ENCODE data around the gene ADAMTS6.
"Not testable (repeated sequence)": the region's sequence is repeated elsewhere in the genome, so short reads cannot be mapped to it uniquely, and the experiment has no call there.

The ADAMTS6 gene

GRCh38 chr5:65329266-65329665 lies 152.5 kb downstream of the ADAMTS6 start:
- no peak for DNase-seq
- Histone ChIP-seq H3K27me3 (replicated peaks in 2 of 5; ENCODE audit: control insufficient read depth in 4 of 5, insufficient read depth in 5 of 5, low read length in 4 of 5) (no peaks in the 10 kb centered on the region), H3K9me3 (ENCODE audit: control extremely low read depth in 1 of 5, control insufficient read depth in 4 of 5, insufficient read depth in 2 of 5, low read depth in 1 of 5, low read length in 4 of 5) (no peaks in the 10 kb centered on the region), H3K36me3 (ENCODE audit: control insufficient read depth in 4 of 4, insufficient read depth in 4 of 4, low read length in 3 of 4) (no peaks in the 10 kb centered on the region), H3K4me3 (ENCODE audit: control insufficient read depth in 1 of 7, extremely low read depth in 1 of 7, insufficient read depth in 4 of 7, low read depth in 2 of 7, low read length in 6 of 7) (no peak overlapping the region), H3K27ac (ENCODE audit: insufficient read depth in 1 of 2, low read depth in 1 of 2, low read length in 2 of 2, poor library complexity in 1 of 2, severe bottlenecking in 2 of 2) (no peak overlapping the region), H3K4me1 (ENCODE audit: control extremely low read depth in 1 of 4, control insufficient read depth in 4 of 4, insufficient read depth in 4 of 4, low read length in 3 of 4) (no peaks in the 10 kb centered on the region)
- no CpG with 5 or more reads among the region's 2 CpGs for WGBS (ENCODE audit: insufficient coverage)
- ChIA-PET CTCF (no interaction called here), POLR2A (no interaction called here)

GRCh38 chr5:65327582-65327981 lies 154.1 kb downstream of the ADAMTS6 start:
- H3K36me3 ChIP-seq (ENCODE audit: control insufficient read depth in 4 of 4, insufficient read depth in 4 of 4, low read length in 3 of 4), result no peaks in the 10 kb centered on the region
- H3K4me3 ChIP-seq (ENCODE audit: control insufficient read depth in 1 of 7, extremely low read depth in 1 of 7, insufficient read depth in 4 of 7, low read depth in 2 of 7, low read length in 6 of 7), result no peak overlapping the region
- no peak overlapping the region for H3K27ac ChIP-seq (ENCODE audit: insufficient read depth in 1 of 2, low read depth in 1 of 2, low read length in 2 of 2, poor library complexity in 1 of 2, severe bottlenecking in 2 of 2)
- H3K9me3 ChIP-seq (ENCODE audit: control extremely low read depth in 1 of 5, control insufficient read depth in 4 of 5, insufficient read depth in 2 of 5, low read depth in 1 of 5, low read length in 4 of 5), result no peaks in the 10 kb centered on the region
- H3K27me3 ChIP-seq (replicated peaks in 2 of 5; ENCODE audit: control insufficient read depth in 4 of 5, insufficient read depth in 5 of 5, low read length in 4 of 5), result no peaks in the 10 kb centered on the region
- H3K4me1 ChIP-seq (ENCODE audit: control extremely low read depth in 1 of 4, control insufficient read depth in 4 of 4, insufficient read depth in 4 of 4, low read length in 3 of 4), result no peaks in the 10 kb centered on the region
- WGBS (ENCODE audit: insufficient coverage), result no CpG with 5 or more reads among the region's 1 CpG
- CTCF ChIA-PET, result no interaction called here
- no peak for DNase-seq
- POLR2A ChIA-PET, result no interaction called here

GRCh38 chr5:65326922-65327321 lies 154.8 kb downstream of the ADAMTS6 start:
- Histone ChIP-seq H3K4me1 (ENCODE audit: control extremely low read depth in 1 of 4, control insufficient read depth in 4 of 4, insufficient read depth in 4 of 4, low read length in 3 of 4) (no peaks in the 10 kb centered on the region), H3K9me3 (ENCODE audit: control extremely low read depth in 1 of 5, control insufficient read depth in 4 of 5, insufficient read depth in 2 of 5, low read depth in 1 of 5, low read length in 4 of 5) (no peaks in the 10 kb centered on the region), H3K4me3 (ENCODE audit: control insufficient read depth in 1 of 7, extremely low read depth in 1 of 7, insufficient read depth in 4 of 7, low read depth in 2 of 7, low read length in 6 of 7) (no peak overlapping the region), H3K27me3 (replicated peaks in 2 of 5; ENCODE audit: control insufficient read depth in 4 of 5, insufficient read depth in 5 of 5, low read length in 4 of 5) (no peaks in the 10 kb centered on the region), H3K27ac (ENCODE audit: insufficient read depth in 1 of 2, low read depth in 1 of 2, low read length in 2 of 2, poor library complexity in 1 of 2, severe bottlenecking in 2 of 2) (no peak overlapping the region), H3K36me3 (ENCODE audit: control insufficient read depth in 4 of 4, insufficient read depth in 4 of 4, low read length in 3 of 4) (no peaks in the 10 kb centered on the region)
- POLR2A ChIA-PET, result no interaction called here
- CTCF ChIA-PET, result no interaction called here
- no peak for DNase-seq
- WGBS (ENCODE audit: insufficient coverage), result no CpG with 5 or more reads among the region's 1 CpG

GRCh38 chr5:65324226-65324625 lies 157.5 kb downstream of the ADAMTS6 start:
- H3K4me1 ChIP-seq (ENCODE audit: control extremely low read depth in 1 of 4, control insufficient read depth in 4 of 4, insufficient read depth in 4 of 4, low read length in 3 of 4), result no peaks in the 10 kb centered on the region
- no peak for DNase-seq
- no peaks in the 10 kb centered on the region for H3K27me3 ChIP-seq (replicated peaks in 2 of 5; ENCODE audit: control insufficient read depth in 4 of 5, insufficient read depth in 5 of 5, low read length in 4 of 5)
- H3K4me3 ChIP-seq (ENCODE audit: control insufficient read depth in 1 of 7, extremely low read depth in 1 of 7, insufficient read depth in 4 of 7, low read depth in 2 of 7, low read length in 6 of 7), result no peak overlapping the region
- ChIA-PET CTCF (no interaction called here), POLR2A (no interaction called here)
- no peak overlapping the region for H3K27ac ChIP-seq (ENCODE audit: insufficient read depth in 1 of 2, low read depth in 1 of 2, low read length in 2 of 2, poor library complexity in 1 of 2, severe bottlenecking in 2 of 2)
- no peaks in the 10 kb centered on the region for H3K9me3 ChIP-seq (ENCODE audit: control extremely low read depth in 1 of 5, control insufficient read depth in 4 of 5, insufficient read depth in 2 of 5, low read depth in 1 of 5, low read length in 4 of 5)
- no CpG with 5 or more reads among the region's 1 CpG for WGBS (ENCODE audit: insufficient coverage)
- H3K36me3 ChIP-seq (ENCODE audit: control insufficient read depth in 4 of 4, insufficient read depth in 4 of 4, low read length in 3 of 4), result no peaks in the 10 kb centered on the region

- H3K4me3 ChIP-seq (ENCODE audit: control insufficient read depth in 1 of 7, extremely low read depth in 1 of 7, insufficient read depth in 4 of 7, low read depth in 2 of 7, low read length in 6 of 7); H3K9me3 ChIP-seq (ENCODE audit: control extremely low read depth in 1 of 5, control insufficient read depth in 4 of 5, insufficient read depth in 2 of 5, low read depth in 1 of 5, low read length in 4 of 5); H3K27ac ChIP-seq (ENCODE audit: insufficient read depth in 1 of 2, low read depth in 1 of 2, low read length in 2 of 2, poor library complexity in 1 of 2, severe bottlenecking in 2 of 2); CTCF ChIA-PET; H3K4me1 ChIP-seq (ENCODE audit: control extremely low read depth in 1 of 4, control insufficient read depth in 4 of 4, insufficient read depth in 4 of 4, low read length in 3 of 4); H3K36me3 ChIP-seq (ENCODE audit: control insufficient read depth in 4 of 4, insufficient read depth in 4 of 4, low read length in 3 of 4); H3K27me3 ChIP-seq (replicated peaks in 2 of 5; ENCODE audit: control insufficient read depth in 4 of 5, insufficient read depth in 5 of 5, low read length in 4 of 5); DNase-seq; POLR2A ChIA-PET: not testable (repeated sequence)
- WGBS (ENCODE audit: insufficient coverage), result 60% methylated on average over 1 of the region's 1 CpG
Observed at GRCh38 chr5:65320704-65321103, 161.0 kb downstream of the ADAMTS6 start.

- ChIA-PET POLR2A (no interaction called here), CTCF (no interaction called here)
- no peak for DNase-seq
- no CpG with 5 or more reads among the region's 2 CpGs for WGBS (ENCODE audit: insufficient coverage)
- no peak overlapping the region for H3K4me3 ChIP-seq (ENCODE audit: control insufficient read depth in 1 of 7, extremely low read depth in 1 of 7, insufficient read depth in 4 of 7, low read depth in 2 of 7, low read length in 6 of 7)
- no peaks in the 10 kb centered on the region for H3K9me3 ChIP-seq (ENCODE audit: control extremely low read depth in 1 of 5, control insufficient read depth in 4 of 5, insufficient read depth in 2 of 5, low read depth in 1 of 5, low read length in 4 of 5)
- no peaks in the 10 kb centered on the region for H3K4me1 ChIP-seq (ENCODE audit: control extremely low read depth in 1 of 4, control insufficient read depth in 4 of 4, insufficient read depth in 4 of 4, low read length in 3 of 4)
- H3K36me3 ChIP-seq (ENCODE audit: control insufficient read depth in 4 of 4, insufficient read depth in 4 of 4, low read length in 3 of 4), result no peaks in the 10 kb centered on the region
- H3K27me3 ChIP-seq (replicated peaks in 2 of 5; ENCODE audit: control insufficient read depth in 4 of 5, insufficient read depth in 5 of 5, low read length in 4 of 5), result no peaks in the 10 kb centered on the region
- H3K27ac ChIP-seq (ENCODE audit: insufficient read depth in 1 of 2, low read depth in 1 of 2, low read length in 2 of 2, poor library complexity in 1 of 2, severe bottlenecking in 2 of 2), result no peak overlapping the region
Observed at GRCh38 chr5:65320250-65320649, 161.5 kb downstream of the ADAMTS6 start.

- ChIA-PET POLR2A (no interaction called here), CTCF (interaction anchor here (1.2 kb wide), 1 partner anchor 10 kb away, joined by 3 read pairs; no protein-coding TSS in a partner anchor)
- no peak for DNase-seq
- Histone ChIP-seq H3K27me3 (replicated peaks in 2 of 5; ENCODE audit: control insufficient read depth in 4 of 5, insufficient read depth in 5 of 5, low read length in 4 of 5) (no peaks in the 10 kb centered on the region), H3K9me3 (ENCODE audit: control extremely low read depth in 1 of 5, control insufficient read depth in 4 of 5, insufficient read depth in 2 of 5, low read depth in 1 of 5, low read length in 4 of 5) (no peaks in the 10 kb centered on the region), H3K4me3 (ENCODE audit: control insufficient read depth in 1 of 7, extremely low read depth in 1 of 7, insufficient read depth in 4 of 7, low read depth in 2 of 7, low read length in 6 of 7) (no peak overlapping the region), H3K27ac (ENCODE audit: insufficient read depth in 1 of 2, low read depth in 1 of 2, low read length in 2 of 2, poor library complexity in 1 of 2, severe bottlenecking in 2 of 2) (no peak overlapping the region), H3K36me3 (ENCODE audit: control insufficient read depth in 4 of 4, insufficient read depth in 4 of 4, low read length in 3 of 4) (no peaks in the 10 kb centered on the region), H3K4me1 (ENCODE audit: control extremely low read depth in 1 of 4, control insufficient read depth in 4 of 4, insufficient read depth in 4 of 4, low read length in 3 of 4) (no peaks in the 10 kb centered on the region)
- 100% methylated on average over 1 of the region's 1 CpG for WGBS (ENCODE audit: insufficient coverage)
Observed at GRCh38 chr5:65307931-65308330, 173.8 kb downstream of the ADAMTS6 start.
